ENCODE data around the gene MGAT5.

The MGAT5 gene

DNA sequence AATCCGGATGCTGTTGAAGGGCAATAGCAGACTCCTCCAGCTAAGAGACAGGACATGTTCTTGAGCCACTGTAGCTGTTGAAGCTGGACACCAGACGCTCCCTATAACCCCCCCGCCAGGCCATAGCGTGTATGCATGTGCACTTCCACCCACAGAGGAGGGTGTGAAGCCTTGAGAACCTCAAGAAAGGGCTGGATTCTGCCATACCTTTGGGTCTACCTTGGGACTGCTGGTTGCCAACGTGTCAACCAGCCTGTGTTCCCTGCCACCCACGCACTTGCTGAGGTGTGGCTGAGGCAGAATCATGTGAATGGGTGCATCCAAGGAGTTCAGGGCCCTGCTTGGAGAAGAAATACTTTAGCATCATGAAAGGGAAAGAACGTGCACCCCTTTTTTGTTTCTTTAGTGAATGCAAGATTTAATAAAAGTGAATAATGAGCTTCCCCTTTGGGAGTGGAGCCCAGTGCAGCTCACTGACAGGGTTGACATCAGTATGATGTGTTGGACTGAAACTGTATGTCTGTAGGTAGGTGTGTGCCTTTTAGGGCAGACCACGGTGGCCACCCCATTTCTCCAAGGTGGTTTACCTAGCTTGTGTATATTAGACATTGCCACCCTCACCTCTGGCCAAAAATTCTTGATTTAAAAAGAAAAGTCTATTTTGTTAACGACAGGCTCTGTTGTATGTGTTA lies 198.3 kb downstream of the MGAT5 start:
- TF ChIP-seq, protein P1, sequence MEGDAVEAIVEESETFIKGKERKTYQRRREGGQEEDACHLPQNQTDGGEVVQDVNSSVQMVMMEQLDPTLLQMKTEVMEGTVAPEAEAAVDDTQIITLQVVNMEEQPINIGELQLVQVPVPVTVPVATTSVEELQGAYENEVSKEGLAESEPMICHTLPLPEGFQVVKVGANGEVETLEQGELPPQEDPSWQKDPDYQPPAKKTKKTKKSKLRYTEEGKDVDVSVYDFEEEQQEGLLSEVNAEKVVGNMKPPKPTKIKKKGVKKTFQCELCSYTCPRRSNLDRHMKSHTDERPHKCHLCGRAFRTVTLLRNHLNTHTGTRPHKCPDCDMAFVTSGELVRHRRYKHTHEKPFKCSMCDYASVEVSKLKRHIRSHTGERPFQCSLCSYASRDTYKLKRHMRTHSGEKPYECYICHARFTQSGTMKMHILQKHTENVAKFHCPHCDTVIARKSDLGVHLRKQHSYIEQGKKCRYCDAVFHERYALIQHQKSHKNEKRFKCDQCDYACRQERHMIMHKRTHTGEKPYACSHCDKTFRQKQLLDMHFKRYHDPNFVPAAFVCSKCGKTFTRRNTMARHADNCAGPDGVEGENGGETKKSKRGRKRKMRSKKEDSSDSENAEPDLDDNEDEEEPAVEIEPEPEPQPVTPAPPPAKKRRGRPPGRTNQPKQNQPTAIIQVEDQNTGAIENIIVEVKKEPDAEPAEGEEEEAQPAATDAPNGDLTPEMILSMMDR (IDR thresholded peaks at IDR 0.05; ENCODE audit: low read depth, low read length), result no peak
- no peak overlapping the region for H3K4me3 ChIP-seq (ENCODE audit: low read depth, low read length)

DNA sequence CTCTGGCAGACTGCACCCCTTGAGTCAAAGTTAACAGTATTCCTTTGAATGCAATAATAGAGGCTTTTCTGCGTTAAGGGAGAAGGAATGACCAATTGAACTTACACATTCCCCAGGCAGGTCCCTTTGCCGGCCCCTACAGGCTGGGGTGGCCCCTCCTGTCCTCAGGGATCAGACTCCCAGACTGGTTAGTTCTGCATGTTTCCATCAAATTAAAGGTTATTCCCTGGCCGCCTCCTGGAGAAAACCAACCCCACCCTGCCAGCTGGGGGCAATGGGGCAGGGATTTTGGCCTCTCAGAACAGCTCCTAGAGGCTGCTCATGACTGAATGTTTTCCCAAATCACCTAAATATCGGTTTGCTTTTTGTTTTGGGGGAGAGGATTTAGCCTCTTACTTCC lies 199.6 kb downstream of the MGAT5 start:
- H3K4me3 ChIP-seq (ENCODE audit: low read depth, low read length), result no peak overlapping the region
- TF ChIP-seq, protein P1 (IDR thresholded peaks at IDR 0.05; ENCODE audit: low read depth, low read length), result no peak

DNA sequence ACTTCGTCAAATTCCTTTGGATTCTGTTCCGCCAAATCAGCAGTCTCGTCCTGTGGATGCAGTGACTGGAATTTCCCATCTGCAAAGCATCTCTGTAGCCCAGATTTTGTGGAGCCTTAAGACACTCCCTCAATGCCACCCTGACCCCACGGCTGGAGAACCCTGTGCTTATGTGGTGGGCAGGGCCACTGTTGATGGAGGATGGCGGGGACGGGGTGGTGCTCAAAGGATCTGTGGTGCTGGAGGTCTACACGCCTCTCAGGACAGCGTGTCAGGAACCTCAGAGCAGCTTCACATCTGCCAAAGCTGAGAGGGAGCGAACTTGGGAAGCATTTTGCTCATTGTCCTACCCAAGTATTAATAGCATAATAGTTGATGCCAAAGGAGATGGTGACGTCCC lies 200.1 kb downstream of the MGAT5 start:
- TF ChIP-seq, protein P1 (IDR thresholded peaks at IDR 0.05; ENCODE audit: low read depth, low read length), result no peak
- no peak overlapping the region for H3K4me3 ChIP-seq (ENCODE audit: low read depth, low read length)

DNA sequence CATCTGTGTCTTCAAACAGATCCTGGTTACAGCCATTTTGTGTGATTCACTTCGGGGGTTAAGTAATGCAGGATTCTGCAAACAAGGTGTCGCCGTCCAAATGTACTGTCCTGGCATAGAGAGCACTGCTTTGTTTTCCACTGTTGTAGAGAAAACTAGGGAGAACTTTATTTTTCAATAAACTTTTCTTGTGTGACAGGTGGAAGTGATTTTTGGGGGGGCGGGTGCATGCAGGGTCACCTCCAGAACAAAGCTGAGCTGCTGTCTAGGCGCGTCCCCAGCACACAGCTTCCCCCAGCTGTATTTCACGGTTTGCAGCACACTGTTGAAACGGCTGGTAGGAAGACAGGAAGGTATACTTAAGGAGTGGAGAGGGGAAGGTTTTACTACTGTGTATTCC lies 200.6 kb downstream of the MGAT5 start:
- no peak overlapping the region for H3K4me3 ChIP-seq (ENCODE audit: low read depth, low read length)
- TF ChIP-seq, protein P1 (IDR thresholded peaks at IDR 0.05; ENCODE audit: low read depth, low read length), result no peak

DNA sequence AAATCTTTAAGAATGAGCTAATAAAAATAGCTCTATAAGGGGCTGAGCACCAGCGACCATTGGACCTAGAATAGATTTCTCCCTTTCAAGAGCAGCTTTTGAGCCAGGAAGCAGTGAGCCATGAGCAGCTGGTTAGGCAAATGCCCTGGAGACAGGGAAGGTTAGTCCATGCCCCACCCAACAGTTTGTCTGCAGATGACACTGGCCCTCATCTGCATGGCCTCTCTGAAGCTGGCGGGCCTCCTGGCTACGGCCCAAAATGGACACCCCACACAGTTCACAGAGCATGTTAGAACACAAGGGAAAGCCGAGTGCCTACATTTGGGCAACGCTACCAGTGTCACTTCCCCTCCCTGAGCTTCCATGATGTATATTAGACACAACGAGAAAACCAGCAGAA lies 201.1 kb downstream of the MGAT5 start:
- TF ChIP-seq, protein P1 (IDR thresholded peaks at IDR 0.05; ENCODE audit: low read depth, low read length), result no peak

DNA sequence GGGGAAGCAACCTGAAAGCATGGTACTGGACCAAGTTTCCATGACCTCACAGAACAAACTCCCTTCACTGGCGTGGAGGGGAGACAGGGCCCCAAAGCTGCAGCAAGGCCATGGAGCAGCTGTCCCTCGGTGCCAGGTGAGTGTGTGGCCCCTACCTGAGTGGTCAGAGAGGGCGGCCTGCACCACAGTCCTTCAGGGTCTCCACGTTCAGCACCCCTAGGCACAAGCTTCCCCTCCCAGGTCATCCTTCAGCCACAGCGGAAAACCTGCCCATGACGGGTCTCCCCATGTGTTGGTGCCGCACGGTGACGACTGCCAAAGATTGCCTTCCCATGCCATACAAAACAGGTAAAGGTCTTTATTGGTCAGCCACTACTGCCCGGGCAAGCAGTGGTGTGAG lies 201.6 kb downstream of the MGAT5 start:
- H3K4me3 ChIP-seq (ENCODE audit: low read depth, low read length), result no peak overlapping the region
- TF ChIP-seq, protein P1 (IDR thresholded peaks at IDR 0.05; ENCODE audit: low read depth, low read length), result no peak

More for the DNA sequence above, 201.1 kb downstream of the MGAT5 start:
- H3K4me3 ChIP-seq (ENCODE audit: low read depth, low read length), result no peak overlapping the region

DNA sequence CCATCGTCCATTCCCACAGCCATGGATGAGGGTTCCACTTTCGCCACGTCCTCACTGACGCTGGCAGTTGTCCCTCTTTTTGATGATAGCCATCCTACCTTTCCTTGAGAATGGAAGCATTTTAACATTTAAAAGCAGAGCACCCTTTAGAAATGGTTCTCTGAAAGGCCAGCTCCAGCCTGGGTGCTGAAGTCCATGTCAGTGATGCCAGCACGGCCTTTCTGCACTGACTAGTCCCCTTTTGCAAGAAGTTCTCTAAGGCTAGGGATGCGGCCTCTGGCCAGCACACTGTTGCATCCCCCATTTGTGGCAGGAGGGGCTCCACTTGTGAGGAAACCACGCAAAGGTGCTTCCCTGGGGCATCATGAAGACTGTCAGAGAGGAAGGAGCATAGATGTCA lies 203.5 kb downstream of the MGAT5 start:
- TF ChIP-seq, protein P1 (IDR thresholded peaks at IDR 0.05; ENCODE audit: low read depth, low read length), result no peak
- H3K4me3 ChIP-seq (ENCODE audit: low read depth, low read length), result no peak overlapping the region
